NCI-H460 (cell line): ENCODE data around the gene FEV. TPM values are rescaled to one million over a fixed set of nuclear protein-coding genes. Genes with fewer than 3 reads are reported as not detected.

Source experiments
- DNase-seq: peaks from one replicate; pipeline ENCODE4 v3.0.0-alpha.2; 2016; ENCODE audit warnings: low read depth; ENCODE audit errors: extremely low read depth
- total RNA-seq: library from RNA; depleted of rRNA; stranded (reverse); fragments of >200 nt; shearing (Covaris generic); gene quantifications from 2 replicates; pipeline ENCODE4 v1.2.3, GENCODE V29; 2014

FEV gene
- total RNA-seq, 1 experiment from 2014 or later: not detected

GRCh38 chr2:219017201-219017931 is 32.4 kb upstream of the FEV start:
- DNase-seq: no peak

- DNase-seq: no peak
Observed at GRCh38 chr2:219016721-219017120, 31.7 kb upstream of the FEV start.

- no peak for DNase-seq
Observed at GRCh38 chr2:219010873-219011272, 25.9 kb upstream of the FEV start.

DNA sequence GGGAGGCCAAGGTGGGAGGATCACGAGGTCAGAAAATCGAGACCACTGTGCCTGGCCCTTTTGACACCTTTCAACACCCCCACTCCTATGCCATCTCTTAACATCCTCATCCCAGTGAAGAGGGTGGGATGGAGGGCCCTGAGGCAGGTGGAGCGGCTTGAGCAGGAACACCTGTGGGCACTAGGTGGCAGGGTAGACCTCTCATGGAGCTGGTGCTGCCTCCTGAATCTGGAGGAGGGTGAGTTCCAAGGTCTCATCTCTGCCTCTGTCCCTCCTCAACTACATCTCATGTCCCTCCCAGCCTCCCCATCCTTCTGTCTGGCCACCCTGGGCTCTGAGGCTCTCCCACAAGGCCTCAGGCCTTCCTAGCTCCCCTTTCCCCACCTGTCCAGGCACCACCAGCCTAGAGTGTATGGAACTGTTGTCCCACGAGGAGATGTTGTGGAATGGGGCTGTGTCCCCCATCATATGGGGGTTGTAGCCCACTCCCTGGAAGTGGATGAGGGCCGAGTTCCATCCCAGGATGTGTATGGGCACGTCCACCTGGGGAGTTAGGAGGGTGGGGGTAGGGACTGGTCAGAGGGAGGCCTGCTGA is 25.3 kb upstream of the FEV start:
- DNase-seq: no peak

- no peak for DNase-seq
Observed at GRCh38 chr2:219009294-219009693, 24.3 kb upstream of the FEV start.

- no peak for DNase-seq
Observed at GRCh38 chr2:219003979-219004378, 19.0 kb upstream of the FEV start.

DNA sequence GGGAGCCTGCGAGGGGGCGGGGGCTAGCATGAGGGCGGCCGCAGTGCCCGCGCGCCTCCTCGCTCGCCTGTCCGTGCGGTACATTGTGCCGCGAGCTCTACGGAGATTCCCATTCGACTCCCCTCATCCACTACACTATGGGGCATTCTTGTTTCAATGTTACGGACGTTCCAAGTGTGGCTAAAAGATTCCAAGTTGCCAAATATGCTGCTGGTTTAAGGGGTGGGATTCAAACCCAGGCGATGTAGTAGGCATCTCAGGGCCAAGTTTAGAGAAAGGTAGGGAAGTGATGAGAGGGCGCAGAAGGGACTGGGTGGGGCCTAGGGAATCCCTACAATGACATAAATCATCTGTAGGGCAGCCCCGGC is 18.3 kb upstream of the FEV start:
- DNase-seq: no peak

- DNase-seq: peak; percentile 68
Observed at GRCh38 chr2:219002395-219003266, 17.6 kb upstream of the FEV start.

- no peak for DNase-seq
Observed at GRCh38 chr2:219001577-219002394, 16.8 kb upstream of the FEV start.

- no peak for DNase-seq
Observed at GRCh38 chr2:219001100-219001576, 16.2 kb upstream of the FEV start.

DNA sequence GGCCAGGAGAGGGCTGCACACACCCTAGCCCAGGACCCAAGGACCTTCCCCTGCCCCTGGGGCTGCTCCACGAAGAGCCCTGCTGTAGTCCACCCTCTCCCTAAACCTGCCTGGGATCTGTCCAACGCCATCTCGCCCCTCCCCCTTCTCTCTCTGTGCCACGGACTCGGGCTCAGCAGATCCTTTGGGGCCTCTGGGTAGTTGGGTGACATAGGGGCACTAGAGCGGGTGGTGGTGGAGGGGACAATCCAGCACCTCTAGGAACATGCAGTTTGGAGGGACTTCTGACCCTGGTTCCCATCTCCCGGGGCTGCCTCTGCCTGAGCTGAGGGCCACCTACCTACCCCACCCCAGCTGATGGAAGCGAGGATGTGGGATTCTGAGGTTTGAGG is 15.6 kb upstream of the FEV start:
- no peak for DNase-seq

DNA sequence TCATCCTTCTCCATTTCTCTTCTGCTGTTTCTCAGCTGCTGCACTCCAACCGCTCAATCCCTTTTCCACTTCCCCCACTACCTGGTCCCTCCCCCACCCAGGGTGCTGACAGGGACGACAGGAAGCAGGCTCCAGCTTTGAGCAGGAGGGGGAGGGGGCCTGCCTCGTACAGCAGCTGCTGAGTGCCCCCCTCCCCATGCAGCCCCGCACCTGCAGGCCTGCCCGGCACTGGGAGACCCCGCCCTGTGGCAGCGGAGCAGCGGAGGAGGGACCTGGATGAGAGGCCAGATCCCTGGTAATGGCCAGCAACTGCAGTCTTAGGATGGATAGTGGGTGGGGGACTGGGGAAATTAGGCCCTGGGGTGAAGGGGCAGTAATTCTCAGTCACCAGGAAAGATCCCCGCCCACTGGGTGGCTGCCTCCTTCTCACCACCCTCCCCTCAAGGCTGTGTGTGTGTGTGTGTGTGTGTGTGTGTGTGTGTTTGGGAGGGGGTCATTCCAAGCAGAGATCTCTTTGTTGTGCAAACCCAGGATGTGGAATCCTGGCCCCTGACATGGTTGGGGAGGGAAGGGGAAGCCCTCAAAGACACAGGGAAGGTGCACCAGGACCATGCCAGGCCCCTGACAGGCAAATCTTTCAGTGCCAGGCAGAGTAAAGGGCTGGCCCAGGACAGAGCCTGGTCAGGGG is 15.0 kb upstream of the FEV start:
- no peak for DNase-seq

GRCh38 chr2:218999021-218999880 is 14.3 kb upstream of the FEV start:
- peak; percentile 26 for DNase-seq

GRCh38 chr2:218998414-218999002 is 13.5 kb upstream of the FEV start:
- DNase-seq: no peak

DNA sequence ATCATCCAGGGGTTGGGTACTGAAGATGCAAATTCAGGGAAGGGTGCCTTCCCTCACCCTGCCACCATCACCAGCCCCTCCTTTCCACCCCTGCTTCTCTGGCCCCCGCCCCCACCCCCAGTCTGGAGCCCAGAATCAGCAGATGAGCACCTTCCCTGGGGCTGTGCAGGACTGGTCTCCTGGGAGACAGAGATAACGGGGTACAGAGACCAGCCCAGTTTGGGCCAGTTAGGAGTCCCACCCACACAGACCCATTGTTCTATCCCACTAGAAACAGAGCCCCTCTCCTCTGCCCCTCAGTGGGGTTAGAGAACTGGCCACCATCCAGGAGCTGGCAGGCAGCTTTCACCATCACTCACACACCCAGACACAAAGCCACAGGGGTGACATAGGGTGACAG is 12.7 kb upstream of the FEV start:
- DNase-seq: no peak

GRCh38 chr2:218996937-218997336 is 12.0 kb upstream of the FEV start:
- DNase-seq: no peak

GRCh38 chr2:218995972-218996711 is 11.2 kb upstream of the FEV start:
- DNase-seq: peak; percentile 89

- DNase-seq: no peak
Observed at GRCh38 chr2:218995561-218995960, 10.6 kb upstream of the FEV start.
